Smooth muscle cell of the brain vasculature (primary cell): ENCODE results near the gene ZNF335.

Experiments
- DNase-seq: peaks from one replicate; pipeline ENCODE4 v3.0.0-alpha.2; 2012; ENCODE audit warnings: low read depth, low spot score

ZNF335 gene

GRCh38 chr20:45971675-45972499 lies at the start of gene ZNF335:
TSS of gene ZNF335 (minus strand) at chr20:45972203. CDS start at chr20:45971410, 793 bp downstream.
- peak; percentile 94 for DNase-seq

GRCh38 chr20:46020555-46020954 lies 48.6 kb upstream of the ZNF335 start:
- no peak for DNase-seq

GRCh38 chr20:46018611-46019010 lies 46.6 kb upstream of the ZNF335 start:
- no peak for DNase-seq

GRCh38 chr20:46018112-46018511 lies 46.1 kb upstream of the ZNF335 start:
- DNase-seq: no peak

- DNase-seq: no peak
Measured at GRCh38 chr20:46017272-46017671, 45.3 kb upstream of the ZNF335 start.

GRCh38 chr20:46014517-46015396 lies 42.8 kb upstream of the ZNF335 start:
- no peak for DNase-seq

- DNase-seq: no peak
Measured at GRCh38 chr20:46013829-46014516, 42.0 kb upstream of the ZNF335 start.

GRCh38 chr20:46013322-46013828 lies 41.4 kb upstream of the ZNF335 start:
- no peak for DNase-seq

- DNase-seq: no peak
Measured at GRCh38 chr20:46012921-46013320, 40.9 kb upstream of the ZNF335 start.

- DNase-seq: no peak
Measured at GRCh38 chr20:46011631-46012482, 39.9 kb upstream of the ZNF335 start.

- DNase-seq: no peak
Measured at GRCh38 chr20:46010491-46011391, 38.7 kb upstream of the ZNF335 start.

- DNase-seq: no peak
Measured at GRCh38 chr20:46009816-46010215, 37.8 kb upstream of the ZNF335 start.

- no peak for DNase-seq
Measured at GRCh38 chr20:46007671-46008070, 35.7 kb upstream of the ZNF335 start.

GRCh38 chr20:46006964-46007363 lies 35.0 kb upstream of the ZNF335 start:
- DNase-seq: no peak

- DNase-seq: no peak
Measured at GRCh38 chr20:46006022-46006705, 34.2 kb upstream of the ZNF335 start.

GRCh38 chr20:46004889-46005473 lies 33.0 kb upstream of the ZNF335 start:
- no peak for DNase-seq

GRCh38 chr20:46004187-46004586 lies 32.2 kb upstream of the ZNF335 start:
- no peak for DNase-seq

GRCh38 chr20:46002008-46002407 lies 30.0 kb upstream of the ZNF335 start:
- DNase-seq: no peak

GRCh38 chr20:46001498-46001897 lies 29.5 kb upstream of the ZNF335 start:
- DNase-seq: no peak
